Karpas-422 (cell line): ENCODE results near the gene SH3YL1. TPM values are rescaled to one million over a fixed set of nuclear protein-coding genes. Genes with fewer than 3 reads are reported as not detected.

Experiments
- DNase-seq: peaks from one replicate; pipeline ENCODE4 v3.0.0-alpha.2; 2015
- H2AFZ ChIP-seq: fragments of 200-600 bp; sonication (generic); 2 replicates; pipeline ENCODE4 v1.6.1; 2014; ENCODE audit warnings: antibody characterized with exemption, low read length, mixed read lengths
- H3K27ac ChIP-seq: fragments of 200-600 bp; sonication (generic); 2 replicates; pipeline ENCODE4 v1.5.1; 2014; ENCODE audit warnings: mild to moderate bottlenecking, low read length, moderate library complexity
- H3K27me3 ChIP-seq: fragments of 200-600 bp; sonication (generic); 2 replicates; pipeline ENCODE4 v1.6.1; 2014; ENCODE audit warnings: low read length, mixed read lengths
- H3K36me3 ChIP-seq: fragments of 200-600 bp; sonication (generic); 2 replicates; pipeline ENCODE4 v1.6.1; 2014; ENCODE audit warnings: low read length, mixed read lengths; ENCODE audit not compliant: insufficient read depth
- H3K4me1 ChIP-seq: fragments of 200-600 bp; sonication (generic); 2 replicates; pipeline ENCODE4 v1.6.1; 2014; ENCODE audit warnings: mild to moderate bottlenecking, low read length, mixed read lengths
- H3K4me2 ChIP-seq: fragments of 200-600 bp; sonication (generic); 2 replicates; pipeline ENCODE4 v1.6.1; 2014; ENCODE audit warnings: low read length, low read depth, mild to moderate bottlenecking; ENCODE audit not compliant: poor library complexity, severe bottlenecking
- H3K4me3 ChIP-seq: fragments of 200-600 bp; sonication (generic); 2 replicates; pipeline ENCODE4 v1.5.1; 2014; ENCODE audit warnings: mild to moderate bottlenecking, antibody characterized with exemption, low read length, mixed read lengths
- H3K79me2 ChIP-seq: fragments of 200-600 bp; sonication (generic); 2 replicates; pipeline ENCODE4 v1.6.1; 2014; ENCODE audit warnings: mild to moderate bottlenecking, low read length, mixed read lengths
- H3K9ac ChIP-seq: fragments of 200-600 bp; sonication (generic); 2 replicates; pipeline ENCODE4 v1.6.0; 2014; ENCODE audit warnings: low read length
- H3K9me2 ChIP-seq: fragments of 200-600 bp; sonication (generic), shearing (Covaris generic); replicated peaks from 2 replicates; pipeline ENCODE4 v1.6.0; 2014; ENCODE audit warnings: mild to moderate bottlenecking, low read length, moderate library complexity; ENCODE audit not compliant: insufficient read depth
- H3K9me3 ChIP-seq: fragments of 300-700, 200-600 bp; sonication (generic); 2 replicates; pipeline ENCODE4 v1.6.1; 2014; ENCODE audit warnings: low read length, mixed read lengths
- H4K20me1 ChIP-seq: fragments of 200-600 bp; sonication (generic); 2 replicates; pipeline ENCODE4 v1.6.1; 2014; ENCODE audit warnings: mild to moderate bottlenecking, antibody characterized with exemption, low read length, low read depth; ENCODE audit not compliant: insufficient read depth
- total RNA-seq: library from RNA; depleted of rRNA; stranded (reverse); fragments of >200 nt; shearing (Covaris generic); gene quantifications from 2 replicates; pipeline ENCODE4 v1.2.3, GENCODE V29; 2014; ENCODE audit warnings: low replicate concordance

SH3YL1 gene
- total RNA-seq, 1 experiment from 2014 or later: 20.6 TPM

GRCh38 chr2:269356-270030 lies 5.7 kb upstream of the SH3YL1 start:
- H3K27me3 ChIP-seq: no peaks in the 10 kb centered on the region

GRCh38 chr2:268323-268722 lies 4.5 kb upstream of the SH3YL1 start:
- no peaks in the 10 kb centered on the region for H3K9me3 ChIP-seq
- H3K9me2 ChIP-seq: no peaks in the 10 kb centered on the region
- H3K4me2 ChIP-seq: peak overlapping the region; percentile 91
- no peaks in the 10 kb centered on the region for H3K27me3 ChIP-seq
- peaks cover 86% of the 10 kb centered on the region for H3K79me2 ChIP-seq
- DNase-seq: no peak
- H3K9ac ChIP-seq: no peak overlapping the region
- H3K27ac ChIP-seq: 0 out of 2 replicates have a peak overlapping the region, but pooled peaks have one; percentile 15
- no peak overlapping the region for H3K4me3 ChIP-seq
- no peak overlapping the region for H2AFZ ChIP-seq
- peaks cover 44% of the 10 kb centered on the region for H3K4me1 ChIP-seq
- peaks cover 22% of the 10 kb centered on the region; the same call in 1 of the 2 replicates for H3K36me3 ChIP-seq
- peaks cover 45% of the 10 kb centered on the region for H4K20me1 ChIP-seq

More at GRCh38 chr2:269356-270030, 5.7 kb upstream of the SH3YL1 start:
- H3K79me2 ChIP-seq: peaks cover 97% of the 10 kb centered on the region
- H3K36me3 ChIP-seq: peaks cover 27% of the 10 kb centered on the region; the same call in 1 of the 2 replicates
- H3K9ac ChIP-seq: no peak overlapping the region
- no peaks in the 10 kb centered on the region for H3K9me3 ChIP-seq
- no peak overlapping the region for H2AFZ ChIP-seq
- H3K4me2 ChIP-seq: peak overlapping the region; percentile 91
- H3K4me3 ChIP-seq: no peak overlapping the region
- H4K20me1 ChIP-seq: peaks cover 51% of the 10 kb centered on the region
- H3K27ac ChIP-seq: no peak overlapping the region
- peaks cover 48% of the 10 kb centered on the region for H3K4me1 ChIP-seq
- DNase-seq: no peak
- H3K9me2 ChIP-seq: no peaks in the 10 kb centered on the region

GRCh38 chr2:264493-265468 lies 949 bp upstream of the SH3YL1 start, which contains the start of gene ACP1:
ACP1 (plus strand) TSS chr2:264947; CDS start chr2:264965, 18 bp downstream.
- H3K9me2 ChIP-seq: no peaks in the 10 kb centered on the region
- peak within 1 kb of the TSS; percentile 92 for H2AFZ ChIP-seq
- H3K9me3 ChIP-seq: no peaks in the 10 kb centered on the region
- H3K79me2 ChIP-seq: peaks cover 50% of the 10 kb centered on the region
- H3K9ac ChIP-seq: peak within 1 kb of the TSS; percentile 99
- H4K20me1 ChIP-seq: peaks cover 27% of the 10 kb centered on the region
- peaks cover 44% of the 10 kb centered on the region for H3K4me1 ChIP-seq
- peak within 1 kb of the TSS; percentile 100 for H3K4me3 ChIP-seq
- peak; percentile 98 for DNase-seq
- peak within 1 kb of the TSS; percentile 91 for H3K4me2 ChIP-seq
- H3K27ac ChIP-seq: peak within 1 kb of the TSS; percentile 50; the same call in 1 of the 2 replicates
- H3K27me3 ChIP-seq: no peaks in the 10 kb centered on the region
- peaks cover 7% of the 10 kb centered on the region; the same call in 1 of the 2 replicates for H3K36me3 ChIP-seq

- peaks cover 12% of the 10 kb centered on the region; the same call in 1 of the 2 replicates for H4K20me1 ChIP-seq
- H3K4me3 ChIP-seq: no peak overlapping the region
- no peak overlapping the region for H3K4me2 ChIP-seq
- H3K9me2 ChIP-seq: no peaks in the 10 kb centered on the region
- H3K27me3 ChIP-seq: no peaks in the 10 kb centered on the region
- H2AFZ ChIP-seq: no peak overlapping the region
- no peaks in the 10 kb centered on the region for H3K9me3 ChIP-seq
- H3K9ac ChIP-seq: no peak overlapping the region
- peaks cover 29% of the 10 kb centered on the region for H3K4me1 ChIP-seq
- H3K27ac ChIP-seq: no peak overlapping the region
- H3K36me3 ChIP-seq: no peaks in the 10 kb centered on the region
- H3K79me2 ChIP-seq: peaks cover 34% of the 10 kb centered on the region
- no peak for DNase-seq
Observed at GRCh38 chr2:263022-263738, 652 bp downstream of the SH3YL1 start.

GRCh38 chr2:262117-262516 lies 1.7 kb downstream of the SH3YL1 start:
- peaks cover 8% of the 10 kb centered on the region; the same call in 1 of the 2 replicates for H4K20me1 ChIP-seq
- H3K4me3 ChIP-seq: no peak overlapping the region
- no peak overlapping the region for H3K4me2 ChIP-seq
- H3K4me1 ChIP-seq: peaks cover 19% of the 10 kb centered on the region
- DNase-seq: no peak
- H3K9me2 ChIP-seq: no peaks in the 10 kb centered on the region
- no peaks in the 10 kb centered on the region for H3K27me3 ChIP-seq
- H2AFZ ChIP-seq: no peak overlapping the region
- H3K36me3 ChIP-seq: no peaks in the 10 kb centered on the region
- H3K27ac ChIP-seq: no peak overlapping the region
- peaks cover 24% of the 10 kb centered on the region for H3K79me2 ChIP-seq
- no peak overlapping the region for H3K9ac ChIP-seq
- H3K9me3 ChIP-seq: no peaks in the 10 kb centered on the region; the same call in 1 of the 2 replicates

- Histone ChIP-seq H3K9me2 (no peaks in the 10 kb centered on the region), H2AFZ (no peak overlapping the region), H3K4me1 (peaks cover 4% of the 10 kb centered on the region), H3K9ac (no peak overlapping the region), H3K9me3 (no peaks in the 10 kb centered on the region; the same call in 1 of the 2 replicates), H3K4me2 (no peak overlapping the region), H3K4me3 (no peak overlapping the region), H3K36me3 (no peaks in the 10 kb centered on the region), H3K27me3 (no peaks in the 10 kb centered on the region), H3K79me2 (peaks cover 9% of the 10 kb centered on the region), H3K27ac (no peak overlapping the region), H4K20me1 (peaks cover 5% of the 10 kb centered on the region; the same call in 1 of the 2 replicates)
- no peak for DNase-seq
Observed at GRCh38 chr2:260507-261161, 3.2 kb downstream of the SH3YL1 start.

GRCh38 chr2:259789-260331 lies 4.0 kb downstream of the SH3YL1 start:
- H4K20me1 ChIP-seq: no peaks in the 10 kb centered on the region
- H3K4me1 ChIP-seq: peaks cover 3% of the 10 kb centered on the region
- no peak overlapping the region for H3K9ac ChIP-seq
- no peaks in the 10 kb centered on the region; the same call in 1 of the 2 replicates for H3K9me3 ChIP-seq
- no peak overlapping the region for H3K4me3 ChIP-seq
- H3K4me2 ChIP-seq: no peak overlapping the region
- DNase-seq: no peak
- no peak overlapping the region for H2AFZ ChIP-seq
- peaks cover 1% of the 10 kb centered on the region for H3K79me2 ChIP-seq
- H3K9me2 ChIP-seq: no peaks in the 10 kb centered on the region
- H3K27ac ChIP-seq: no peak overlapping the region
- H3K36me3 ChIP-seq: no peaks in the 10 kb centered on the region
- no peaks in the 10 kb centered on the region for H3K27me3 ChIP-seq
